GM21381 (cell line): ENCODE measurements around the gene LEKR1.
A peak's percentile ranks its signal among the peaks of the same experiment; 100 is the strongest.

Source experiments
- ATAC-seq: cut with Tn5 transposase; IDR thresholded peaks from one replicate; pipeline ENCODE4 v1.9.1; 2021; ENCODE audit warnings: mild to moderate bottlenecking, moderate library complexity; ENCODE audit not compliant: unreplicated experiment

The LEKR1 gene

GRCh38 chr3:157075693-157076420, 249.7 kb downstream of the LEKR1 start:
- no peak for ATAC-seq

GRCh38 chr3:157077565-157077991, 251.4 kb downstream of the LEKR1 start:
- ATAC-seq = no peak

- ATAC-seq = no peak
Observed at GRCh38 chr3:157078131-157078810, 252.1 kb downstream of the LEKR1 start.

GRCh38 chr3:157078811-157079185, 252.6 kb downstream of the LEKR1 start:
- no peak for ATAC-seq

- no peak for ATAC-seq
Observed at GRCh38 chr3:157079676-157080369, 253.7 kb downstream of the LEKR1 start.

GRCh38 chr3:157081626-157082210, 255.6 kb downstream of the LEKR1 start:
- peak; percentile 89 for ATAC-seq

GRCh38 chr3:157082305-157082982, 256.3 kb downstream of the LEKR1 start:
- no peak for ATAC-seq

GRCh38 chr3:157083824-157084223, 257.7 kb downstream of the LEKR1 start:
- ATAC-seq = no peak

GRCh38 chr3:157086060-157086750, 260.1 kb downstream of the LEKR1 start:
- ATAC-seq = no peak

- ATAC-seq = no peak
Observed at GRCh38 chr3:157086775-157087174, 260.6 kb downstream of the LEKR1 start.

GRCh38 chr3:157087373-157087772, 261.2 kb downstream of the LEKR1 start:
- ATAC-seq = no peak

GRCh38 chr3:157087780-157088600, 261.8 kb downstream of the LEKR1 start:
- no peak for ATAC-seq

- ATAC-seq = peak; percentile 72
Observed at GRCh38 chr3:157088601-157089454, 262.7 kb downstream of the LEKR1 start.

- ATAC-seq = peak; percentile 17
Observed at GRCh38 chr3:157089455-157090221, 263.5 kb downstream of the LEKR1 start.

GRCh38 chr3:157091083-157091833, 265.1 kb downstream of the LEKR1 start:
- no peak for ATAC-seq

GRCh38 chr3:157092230-157092629, 266.1 kb downstream of the LEKR1 start:
- ATAC-seq = no peak

- ATAC-seq = no peak
Observed at GRCh38 chr3:157093096-157093495, 266.9 kb downstream of the LEKR1 start.
